HepG2 (cell line): ENCODE results near the gene GUCY2D. TPM values are rescaled to one million over a fixed set of nuclear protein-coding genes. Genes with fewer than 3 reads are reported as not detected.

Experiments
- ATAC-seq: fragments of 200-7000 bp; cut with Tn5 transposase; 3 replicates; pipeline ENCODE4 v1.9.1; 2020; ENCODE audit warnings: mild to moderate bottlenecking, moderate library complexity
- BruUV-seq: library from RNA; stranded (reverse); fragments of 400-500 nt; replicated peaks from 2 replicates; lab custom pipeline; 2021; lab: Mats Ljungman, UMichigan
- CTCF ChIA-PET: fragments of 300-600 bp; formaldehyde crosslinking; extraction: SDS; loops from one replicate; lab custom pipeline; 2021; ENCODE audit warnings: low total read pairs, inconsistent platforms, low intra/inter-chr PET ratio; lab: Yijun Ruan, JAX
- POLR2A ChIA-PET: fragments of 350-600 bp; sonication (Branson Sonifier 250); formaldehyde crosslinking; loops from one replicate; lab custom pipeline; 2020; ENCODE audit warnings: antibody characterized with exemption, inconsistent platforms; lab: Yijun Ruan, JAX
- DNase-seq: peaks from one replicate; pipeline ENCODE4 v3.0.0-alpha.2; 2015; ENCODE audit warnings: low spot score
- FAIRE-seq: peaks from 3 replicates; lab custom pipeline; 2011; peaks lifted over from hg19 to GRCh38; lab: Jason Lieb, UNC
- H2AFZ ChIP-seq: one replicate; pipeline ENCODE4 v1.6.1; 2011; ENCODE audit warnings: low read length, inconsistent platforms
- H3K27ac ChIP-seq: fragments of 300-600 bp; 3 replicates; pipeline ENCODE4 v1.8.0; 2011; ENCODE audit warnings: mixed run types, mild to moderate bottlenecking, mixed read lengths, low read length, inconsistent platforms; ENCODE audit not compliant: insufficient read depth; ENCODE audit errors: extremely low read length
- H3K27me3 ChIP-seq, 2 experiments: fragments of 200-600 bp in 1 of 2; 2 replicates in 1 of 2; 3 replicates in 1 of 2; pipeline versions ENCODE4 v1.6.0 to v1.8.0; 2011; ENCODE audit warnings: low read length in 2 of 2, mild to moderate bottlenecking in 2 of 2, moderate library complexity in 2 of 2, inconsistent platforms in 1 of 2; ENCODE audit not compliant: insufficient read depth in 2 of 2, control insufficient read depth in 1 of 2
- H3K36me3 ChIP-seq, 2 experiments: fragments of 200-600 bp in 1 of 2; replicated peaks in 1 of 2; 2 replicates in 1 of 2; 3 replicates in 1 of 2; pipeline versions ENCODE4 v1.5.1 to v1.8.0; 2011; ENCODE audit warnings: low read length in 2 of 2, inconsistent platforms in 1 of 2; ENCODE audit not compliant: insufficient read depth in 2 of 2, control insufficient read depth in 1 of 2
- H3K4me1 ChIP-seq: 2 replicates; pipeline ENCODE4 v1.5.1; 2012; ENCODE audit warnings: low read length, inconsistent platforms; ENCODE audit not compliant: insufficient read depth
- H3K4me2 ChIP-seq: 2 replicates; pipeline ENCODE4 v1.6.0; 2011; ENCODE audit warnings: low read depth, low read length, inconsistent platforms
- H3K4me3 ChIP-seq, 3 experiments: fragments of 200-600 bp in 1 of 3; sonication (generic), shearing (Covaris generic) in 1 of 3; replicated peaks in 1 of 3; 2 replicates each; pipeline ENCODE4 v1.5.1; 2011 to 2016; ENCODE audit warnings: low read length in 3 of 3, inconsistent platforms in 2 of 3, low read depth in 2 of 3, mild to moderate bottlenecking in 2 of 3, control low read depth in 1 of 3, mixed read lengths in 1 of 3; ENCODE audit not compliant: insufficient read depth in 1 of 3
- H3K79me2 ChIP-seq: one replicate; pipeline ENCODE4 v1.6.1; 2011; ENCODE audit warnings: low read length, inconsistent platforms; ENCODE audit not compliant: insufficient read depth
- H3K9ac ChIP-seq: 2 replicates; pipeline ENCODE4 v1.6.0; 2011; ENCODE audit warnings: mild to moderate bottlenecking, low read depth, low read length, inconsistent platforms; ENCODE audit not compliant: insufficient read depth
- H3K9me3 ChIP-seq: 2 replicates; pipeline ENCODE4 v1.5.1; 2012; ENCODE audit warnings: mild to moderate bottlenecking, low read length
- H4K20me1 ChIP-seq: 2 replicates; pipeline ENCODE4 v1.6.0; 2011; ENCODE audit warnings: inconsistent platforms, mild to moderate bottlenecking, low read length, moderate library complexity; ENCODE audit not compliant: insufficient read depth
- ARID5B ChIP-seq: IDR thresholded peaks from 2 replicates; pipeline ENCODE4 v1.4.0; 2020; ENCODE audit warnings: mild to moderate bottlenecking, missing genetic modification reagents
- GMEB1 ChIP-seq: sonication (generic); formaldehyde crosslinking; IDR thresholded peaks from 2 replicates; pipeline ENCODE4 v1.5.1; 2020; ENCODE audit warnings: missing genetic modification reagents, mild to moderate bottlenecking, borderline replicate concordance
- MTF1 ChIP-seq: sonication (generic); formaldehyde crosslinking; IDR thresholded peaks from 2 replicates; pipeline ENCODE4 v1.5.0; 2020; ENCODE audit warnings: missing genetic modification reagents
- NFIB ChIP-seq: sonication (generic); formaldehyde crosslinking; IDR thresholded peaks from 2 replicates; pipeline ENCODE4 v1.9.0; 2021; ENCODE audit warnings: missing genetic modification reagents, mild to moderate bottlenecking, borderline replicate concordance
- NFKBIZ ChIP-seq: IDR thresholded peaks from 2 replicates; pipeline ENCODE4 v1.6.1; 2018; ENCODE audit warnings: missing genetic modification reagents, missing compliant biosample characterization
- RNF219 ChIP-seq: sonication (generic); formaldehyde crosslinking; IDR thresholded peaks from 2 replicates; pipeline ENCODE4 v1.5.0; 2020; ENCODE audit warnings: mild to moderate bottlenecking, missing genetic modification reagents
- SIN3B ChIP-seq: fragments of 150-350 bp; IDR thresholded peaks from 2 replicates; pipeline ENCODE4 v1.6.1; 2014; ENCODE audit warnings: low read length
- XRCC5 ChIP-seq: fragments of 200-400 bp; formaldehyde crosslinking; optimal IDR thresholded peaks from 2 replicates; pipeline ENCODE3; 2017; ENCODE audit warnings: mild to moderate bottlenecking, low read length
- ZMYM4 ChIP-seq: sonication (generic); formaldehyde crosslinking; IDR thresholded peaks from 2 replicates; pipeline ENCODE4 v1.8.1; 2023; ENCODE audit warnings: mild to moderate bottlenecking, missing genetic modification reagents
- ZNF276 ChIP-seq: sonication (generic); formaldehyde crosslinking; IDR thresholded peaks from 2 replicates; pipeline ENCODE4 v1.4.0; 2020; ENCODE audit warnings: mild to moderate bottlenecking, low read depth, missing genetic modification reagents
- ZNF383 ChIP-seq: sonication (generic); formaldehyde crosslinking; IDR thresholded peaks from 2 replicates; pipeline ENCODE4 v1.4.0; 2020; ENCODE audit warnings: missing genetic modification reagents, mild to moderate bottlenecking, borderline replicate concordance
- ZNF761 ChIP-seq: sonication (generic); formaldehyde crosslinking; conservative IDR thresholded peaks from 2 replicates; pipeline ENCODE4 v1.4.0; 2020; ENCODE audit warnings: mild to moderate bottlenecking, missing genetic modification reagents
- ZUFSP ChIP-seq: sonication (generic); formaldehyde crosslinking; IDR thresholded peaks from 2 replicates; pipeline ENCODE4 v1.9.0; 2021; ENCODE audit warnings: missing genetic modification reagents, mild to moderate bottlenecking, borderline replicate concordance
- WGBS: methylation state at CpG from one replicate; pipeline ENCODE4 v1.1.6; 2017; ENCODE audit warnings: low lambda C conversion rate; 5-methylcytosine and 5-hydroxymethylcytosine counted together
- in situ Hi-C: cut with HindIII; loops from 2 replicates; pipeline ENCODE4 v1.10.0; 2017; ENCODE audit warnings: low pct_unique_long_range_greater_than_20kb; ENCODE audit not compliant: extremely low pct_ligation_motif_present
- intact Hi-C: fragments of 100-400 bp; cut with micrococcal nuclease; formaldehyde crosslinking; loops from one replicate; pipeline ENCODE4 v1.10.0; 2022; ENCODE audit not compliant: unreplicated experiment
- polyA plus RNA-seq, 8 experiments: library from polyadenylated mRNA; depleted of rRNA in 3 of 8; stranded (reverse) in 7 of 8; unstranded in 1 of 8; fragments of >200 nt; fragmentation: Illumina TruSeq in 4 of 8; extraction: Trizol in 4 of 8; gene quantifications; 2 replicates each; pipeline versions ENCODE4 v1.2.1 to v1.2.3, GENCODE V29; 2011 to 2016; ENCODE audit warnings: low read depth in 4 of 8, missing spikeins in 1 of 8, mixed read lengths in 1 of 8; ENCODE audit not compliant: insufficient read depth in 1 of 8
- total RNA-seq, 5 experiments: library from RNA; depleted of rRNA; stranded (reverse); fragments of >200 nt; fragmentation: Illumina TruSeq; extraction: Trizol; gene quantifications; 2 replicates each; pipeline ENCODE4 v1.2.3, GENCODE V29; 2016; ENCODE audit warnings: low read depth in 1 of 5

Gene GUCY2D
- total and polyA plus RNA-seq, 2 of the 13 experiments (the other 11 are each of a cell fraction or from before 2014, with no cell fraction given): not detected

GRCh38 chr17:8048236-8048635, 45.8 kb downstream of the GUCY2D start:
- H3K9me3 ChIP-seq: no peaks in the 10 kb centered on the region
- intact Hi-C loops (loop anchor here (2.0 kb wide), 1 partner anchor 41 kb away; no protein-coding TSS in a partner anchor), in situ Hi-C loops (no loop called here)
- DNase-seq: no peak
- no peak overlapping the region for H2AFZ ChIP-seq
- H3K9ac ChIP-seq: no peak overlapping the region
- BruUV-seq: no TSS peak
- H3K79me2 ChIP-seq: no peaks in the 10 kb centered on the region
- no peaks in the 10 kb centered on the region for H3K36me3 ChIP-seq
- no peaks in the 10 kb centered on the region for H3K4me1 ChIP-seq
- H4K20me1 ChIP-seq: no peaks in the 10 kb centered on the region
- no peak overlapping the region for H3K4me2 ChIP-seq
- peaks cover 12 to 84% of the 10 kb centered on the region in 2 experiments; a peak in 4 of 5 replicates for H3K27me3 ChIP-seq
- WGBS: 55% methylated on average over 2 of the region's 12 CpGs
- no peak overlapping the region for H3K27ac ChIP-seq
- ATAC-seq: no peak
- POLR2A ChIA-PET: interaction anchor here (1.0 kb wide), 1 partner anchor 8 kb away, joined by 3 read pairs; no protein-coding TSS in a partner anchor
- CTCF ChIA-PET: no interaction called here
- FAIRE-seq: no peak
- H3K4me3 ChIP-seq: no peak overlapping the region
- TF ChIP-seq NFIB (CRISPR knock-in tag) (no peak), GMEB1 (no peak), XRCC5 (no peak), ARID5B (CRISPR knock-in tag) (no peak), NFKBIZ (CRISPR knock-in tag) (no peak), ZNF761 (CRISPR knock-in tag) (no peak), MTF1 (CRISPR knock-in tag) (no peak), ZNF276 (CRISPR knock-in tag) (no peak), RNF219 (CRISPR knock-in tag) (no peak), ZUFSP (CRISPR knock-in tag) (no peak), ZMYM4 (CRISPR knock-in tag) (no peak), SIN3B (no peak), ZNF383 (no peak)
